ENCODE results near the gene SOCS6.
A peak's percentile ranks its signal among the peaks of the same experiment; 100 is the strongest.

The SOCS6 gene

GRCh38 chr18:70276416-70277191 is 12.2 kb upstream of the SOCS6 start:
- no peak overlapping the region for H3K4me3 Mint-ChIP-seq
- no peaks in the 10 kb centered on the region for H3K4me1 Mint-ChIP-seq (ENCODE audit: low read depth)
- H3K36me3 Mint-ChIP-seq (ENCODE audit: low read depth): no peaks in the 10 kb centered on the region
- peaks cover 32% of the 10 kb centered on the region for H3K9me3 Mint-ChIP-seq
- H3K27me3 Mint-ChIP-seq: peaks cover 2% of the 10 kb centered on the region
- intact Hi-C loops (cut with micrococcal nuclease): no loop called here
- H3K27ac Mint-ChIP-seq: no peak overlapping the region

- no peak overlapping the region for H3K4me3 Mint-ChIP-seq
- H3K36me3 Mint-ChIP-seq (ENCODE audit: low read depth): no peaks in the 10 kb centered on the region
- intact Hi-C loops (cut with micrococcal nuclease): no loop called here
- H3K9me3 Mint-ChIP-seq: peaks cover 17% of the 10 kb centered on the region
- H3K27me3 Mint-ChIP-seq: peaks cover 2% of the 10 kb centered on the region
- H3K27ac Mint-ChIP-seq: no peak overlapping the region
- H3K4me1 Mint-ChIP-seq (ENCODE audit: low read depth): peaks cover 4% of the 10 kb centered on the region
Observed at GRCh38 chr18:70279470-70279869, 9.4 kb upstream of the SOCS6 start.

GRCh38 chr18:70280007-70280925 is 8.6 kb upstream of the SOCS6 start:
- H3K27ac Mint-ChIP-seq: no peak overlapping the region
- no peaks in the 10 kb centered on the region for H3K27me3 Mint-ChIP-seq
- peaks cover 17% of the 10 kb centered on the region for H3K9me3 Mint-ChIP-seq
- intact Hi-C loops (cut with micrococcal nuclease): no loop called here
- no peak overlapping the region for H3K4me3 Mint-ChIP-seq
- H3K4me1 Mint-ChIP-seq (ENCODE audit: low read depth): peaks cover 10% of the 10 kb centered on the region
- no peaks in the 10 kb centered on the region for H3K36me3 Mint-ChIP-seq (ENCODE audit: low read depth)

GRCh38 chr18:70284976-70285620 is 3.7 kb upstream of the SOCS6 start:
- Mint-ChIP-seq H3K4me1 (ENCODE audit: low read depth) (peaks cover 32% of the 10 kb centered on the region), H3K4me3 (no peak overlapping the region), H3K36me3 (ENCODE audit: low read depth) (no peaks in the 10 kb centered on the region), H3K27me3 (no peaks in the 10 kb centered on the region), H3K9me3 (peaks cover 15% of the 10 kb centered on the region), H3K27ac (no peak overlapping the region)
- intact Hi-C loops (cut with micrococcal nuclease): loop anchor here (5.0 kb wide), 2 partner anchors 58 to 147 kb away; no protein-coding TSS in a partner anchor

- no peak overlapping the region for H3K27ac Mint-ChIP-seq
- H3K9me3 Mint-ChIP-seq: no peaks in the 10 kb centered on the region
- intact Hi-C loops (cut with micrococcal nuclease): loop anchor here (1.0 to 5.0 kb wide), 3 partner anchors 60 to 145 kb away; no protein-coding TSS in a partner anchor
- H3K36me3 Mint-ChIP-seq (ENCODE audit: low read depth): no peaks in the 10 kb centered on the region
- H3K4me1 Mint-ChIP-seq (ENCODE audit: low read depth): peaks cover 56% of the 10 kb centered on the region
- no peak overlapping the region for H3K4me3 Mint-ChIP-seq
- no peaks in the 10 kb centered on the region for H3K27me3 Mint-ChIP-seq
Observed at GRCh38 chr18:70287731-70288130, 1.1 kb upstream of the SOCS6 start.

GRCh38 chr18:70288171-70288850 is 534 bp upstream of the SOCS6 start:
- intact Hi-C loops (cut with micrococcal nuclease): loop anchor here (1.0 to 5.0 kb wide), 3 partner anchors 61 to 144 kb away; no protein-coding TSS in a partner anchor
- Mint-ChIP-seq H3K4me1 (ENCODE audit: low read depth) (peaks cover 62% of the 10 kb centered on the region), H3K9me3 (no peaks in the 10 kb centered on the region), H3K27me3 (no peaks in the 10 kb centered on the region), H3K27ac (peak overlapping the region; percentile 43), H3K36me3 (ENCODE audit: low read depth) (no peaks in the 10 kb centered on the region), H3K4me3 (peak overlapping the region; percentile 69)

GRCh38 chr18:70289351-70290312 is 787 bp downstream of the SOCS6 start:
- Mint-ChIP-seq H3K4me1 (ENCODE audit: low read depth) (peaks cover 67% of the 10 kb centered on the region), H3K36me3 (ENCODE audit: low read depth) (no peaks in the 10 kb centered on the region), H3K4me3 (peak overlapping the region; percentile 77), H3K27ac (peak overlapping the region; percentile 79), H3K9me3 (no peaks in the 10 kb centered on the region), H3K27me3 (no peaks in the 10 kb centered on the region)
- intact Hi-C loops (cut with micrococcal nuclease): loop anchor here (5.0 kb wide), 2 partner anchors 62 to 143 kb away; no protein-coding TSS in a partner anchor

- peak overlapping the region; percentile 77 for H3K4me3 Mint-ChIP-seq
Observed at GRCh38 chr18:70290482-70291294, 1.8 kb downstream of the SOCS6 start.

GRCh38 chr18:70291295-70291574 is 2.4 kb downstream of the SOCS6 start:
- Mint-ChIP-seq H3K27ac (no peak overlapping the region), H3K27me3 (no peaks in the 10 kb centered on the region), H3K4me3 (no peak overlapping the region), H3K4me1 (ENCODE audit: low read depth) (peaks cover 67% of the 10 kb centered on the region), H3K36me3 (ENCODE audit: low read depth) (no peaks in the 10 kb centered on the region), H3K9me3 (no peaks in the 10 kb centered on the region)
- intact Hi-C loops (cut with micrococcal nuclease): no loop called here

More at GRCh38 chr18:70290482-70291294, 1.8 kb downstream of the SOCS6 start:
- intact Hi-C loops (cut with micrococcal nuclease): no loop called here
- Mint-ChIP-seq H3K9me3 (no peaks in the 10 kb centered on the region), H3K4me1 (ENCODE audit: low read depth) (peaks cover 67% of the 10 kb centered on the region), H3K36me3 (ENCODE audit: low read depth) (no peaks in the 10 kb centered on the region), H3K27ac (no peak overlapping the region), H3K27me3 (no peaks in the 10 kb centered on the region)

GRCh38 chr18:70292628-70293027 is 3.8 kb downstream of the SOCS6 start:
- no peaks in the 10 kb centered on the region for H3K36me3 Mint-ChIP-seq (ENCODE audit: low read depth)
- peak overlapping the region; percentile 33 for H3K4me3 Mint-ChIP-seq
- no peaks in the 10 kb centered on the region for H3K27me3 Mint-ChIP-seq
- intact Hi-C loops (cut with micrococcal nuclease): no loop called here
- no peaks in the 10 kb centered on the region for H3K9me3 Mint-ChIP-seq
- peak overlapping the region; percentile 28 for H3K27ac Mint-ChIP-seq
- H3K4me1 Mint-ChIP-seq (ENCODE audit: low read depth): peaks cover 66% of the 10 kb centered on the region

- Mint-ChIP-seq H3K27me3 (no peaks in the 10 kb centered on the region), H3K4me3 (no peak overlapping the region), H3K9me3 (no peaks in the 10 kb centered on the region), H3K4me1 (ENCODE audit: low read depth) (peaks cover 66% of the 10 kb centered on the region), H3K27ac (peak overlapping the region; percentile 28), H3K36me3 (ENCODE audit: low read depth) (no peaks in the 10 kb centered on the region)
- intact Hi-C loops (cut with micrococcal nuclease): no loop called here
Observed at GRCh38 chr18:70293166-70293565, 4.3 kb downstream of the SOCS6 start.
